Smooth muscle cell (in vitro differentiated cells): ENCODE data around the gene AACS. TPM values are rescaled to one million over a fixed set of nuclear protein-coding genes. Genes with fewer than 3 reads are reported as not detected.

Experiments used
- DNase-seq: peaks from one replicate; lab custom pipeline; 2025; ENCODE audit not compliant: unreplicated experiment; lab: John Stamatoyannopoulos, UW
- H2AFZ ChIP-seq: fragments of 200-600 bp; sonication (generic); 2 replicates; pipeline ENCODE4 v1.6.0; 2016; ENCODE audit warnings: antibody characterized with exemption, low read depth, mild to moderate bottlenecking
- H3F3A ChIP-seq: fragments of 200-600 bp; sonication (generic); 2 replicates; pipeline ENCODE4 v1.6.0; 2017; ENCODE audit warnings: antibody characterized with exemption, low read depth
- H3K27ac ChIP-seq: fragments of 200-600 bp; sonication (generic); 2 replicates; pipeline ENCODE4 v1.5.1; 2016; ENCODE audit warnings: low read depth, mild to moderate bottlenecking
- H3K27me3 ChIP-seq: fragments of 200-600 bp; sonication (generic); 2 replicates; pipeline ENCODE4 v1.6.1; 2016; ENCODE audit warnings: low read depth, mild to moderate bottlenecking
- H3K36me3 ChIP-seq: fragments of 200-600 bp; sonication (generic); 2 replicates; pipeline ENCODE4 v1.5.1; 2016; ENCODE audit warnings: low read depth
- H3K4me1 ChIP-seq: fragments of 200-600 bp; sonication (generic); 2 replicates; pipeline ENCODE4 v1.5.1; 2016; ENCODE audit warnings: low read depth
- H3K4me2 ChIP-seq: fragments of 200-600 bp; sonication (generic); 2 replicates; pipeline ENCODE4 v1.6.0; 2016; ENCODE audit warnings: mild to moderate bottlenecking
- H3K4me3 ChIP-seq: fragments of 200-600 bp; sonication (generic); 2 replicates; pipeline ENCODE4 v1.5.1; 2016; ENCODE audit warnings: mild to moderate bottlenecking
- H3K79me2 ChIP-seq: fragments of 200-600 bp; sonication (generic); 2 replicates; pipeline ENCODE4 v1.6.0; 2016; ENCODE audit warnings: low read depth, mild to moderate bottlenecking
- H3K9ac ChIP-seq: fragments of 200-600 bp; sonication (generic); 2 replicates; pipeline ENCODE4 v1.6.0; 2016; ENCODE audit warnings: low read depth
- H3K9me3 ChIP-seq: fragments of 200-600 bp; sonication (generic); replicated peaks from 2 replicates; pipeline ENCODE4 v1.5.1; 2016; ENCODE audit warnings: low read depth
- H4K20me1 ChIP-seq: fragments of 200-600 bp; sonication (generic); 2 replicates; pipeline ENCODE4 v1.6.0; 2016; ENCODE audit warnings: low read depth
- CTCF ChIP-seq: fragments of 200-600 bp; sonication (generic); IDR thresholded peaks from 2 replicates; pipeline ENCODE4 v1.5.1; 2017; ENCODE audit warnings: borderline replicate concordance, mild to moderate bottlenecking, antibody characterized with exemption; ENCODE audit not compliant: insufficient read depth, poor library complexity, severe bottlenecking
- WGBS: methylation state at CpG from one replicate; pipeline ENCODE4 v1.1.7; 2016; ENCODE audit warnings: low lambda C conversion rate; 5-methylcytosine and 5-hydroxymethylcytosine counted together
- polyA plus RNA-seq: library from polyadenylated mRNA; unstranded; fragments of >200 nt; fragmentation: Nextera tagmentation; extraction: Ambion mirVana; gene quantifications from 2 replicates; pipeline ENCODE4 v1.2.1, GENCODE V29; 2016
- total RNA-seq: library from RNA; depleted of rRNA; stranded (reverse); fragments of >200 nt; gene quantifications from 2 replicates; pipeline ENCODE4 v1.2.3, GENCODE V29; 2014

Gene AACS
- total and polyA plus RNA-seq, 2 experiments from 2014 or later, result 8.0 to 15.6 TPM

- no peaks in the 10 kb centered on the region for H4K20me1 ChIP-seq
- H3K9me3 ChIP-seq, result no peaks in the 10 kb centered on the region
- 92% methylated on average over 14 of the region's 14 CpGs for WGBS
- no peak overlapping the region for H2AFZ ChIP-seq
- H3K9ac ChIP-seq, result no peak overlapping the region
- no peaks in the 10 kb centered on the region for H3K27me3 ChIP-seq
- no peaks in the 10 kb centered on the region for H3K4me1 ChIP-seq
- no peaks in the 10 kb centered on the region for H3F3A ChIP-seq
- no peak overlapping the region for H3K4me3 ChIP-seq
- H3K27ac ChIP-seq, result no peak overlapping the region
- no peak overlapping the region for H3K4me2 ChIP-seq
- no peak for DNase-seq
- H3K79me2 ChIP-seq, result no peaks in the 10 kb centered on the region
- H3K36me3 ChIP-seq, result no peaks in the 10 kb centered on the region
- TF ChIP-seq CTCF, result no peak
Observed at GRCh38 chr12:125122668-125123067, 57.4 kb downstream of the AACS start.

GRCh38 chr12:125124320-125124966, 59.2 kb downstream of the AACS start:
- no peak for TF ChIP-seq CTCF
- WGBS, result 89% methylated on average over 11 of the region's 11 CpGs
- H3K9ac ChIP-seq, result no peak overlapping the region
- no peaks in the 10 kb centered on the region for H3K4me1 ChIP-seq
- no peaks in the 10 kb centered on the region for H3K9me3 ChIP-seq
- H3K79me2 ChIP-seq, result no peaks in the 10 kb centered on the region
- H3K4me2 ChIP-seq, result no peak overlapping the region
- H3K36me3 ChIP-seq, result no peaks in the 10 kb centered on the region
- no peak overlapping the region for H2AFZ ChIP-seq
- H3F3A ChIP-seq, result no peaks in the 10 kb centered on the region
- H4K20me1 ChIP-seq, result no peaks in the 10 kb centered on the region
- H3K27me3 ChIP-seq, result no peaks in the 10 kb centered on the region
- DNase-seq, result no peak
- H3K4me3 ChIP-seq, result no peak overlapping the region
- no peak overlapping the region for H3K27ac ChIP-seq

- 91% methylated on average over 4 of the region's 4 CpGs for WGBS
- no peak for TF ChIP-seq CTCF
- no peaks in the 10 kb centered on the region for H3K4me1 ChIP-seq
- no peak overlapping the region for H3K4me3 ChIP-seq
- no peak overlapping the region for H3K9ac ChIP-seq
- no peaks in the 10 kb centered on the region for H3K79me2 ChIP-seq
- H3K27me3 ChIP-seq, result no peaks in the 10 kb centered on the region
- H3K27ac ChIP-seq, result no peak overlapping the region
- H3K36me3 ChIP-seq, result no peaks in the 10 kb centered on the region
- H2AFZ ChIP-seq, result no peak overlapping the region
- no peaks in the 10 kb centered on the region for H4K20me1 ChIP-seq
- no peaks in the 10 kb centered on the region for H3K9me3 ChIP-seq
- H3K4me2 ChIP-seq, result no peak overlapping the region
- H3F3A ChIP-seq, result no peaks in the 10 kb centered on the region
- DNase-seq, result no peak
Observed at GRCh38 chr12:125125271-125125670, 60.0 kb downstream of the AACS start.

GRCh38 chr12:125128439-125129178, 63.4 kb downstream of the AACS start:
- Histone ChIP-seq H3K79me2 (no peaks in the 10 kb centered on the region), H3K4me2 (no peak overlapping the region), H3K9ac (no peak overlapping the region), H3K9me3 (no peaks in the 10 kb centered on the region), H4K20me1 (no peaks in the 10 kb centered on the region), H3K4me3 (no peak overlapping the region), H3F3A (no peaks in the 10 kb centered on the region), H3K4me1 (no peaks in the 10 kb centered on the region), H3K27ac (no peak overlapping the region), H3K36me3 (no peaks in the 10 kb centered on the region), H3K27me3 (no peaks in the 10 kb centered on the region), H2AFZ (no peak overlapping the region)
- 95% methylated on average over 18 of the region's 18 CpGs for WGBS
- TF ChIP-seq CTCF, result no peak
- no peak for DNase-seq
